ENCODE measurements around the gene TRIM5.
"Not testable (repeated sequence)": the region's sequence is repeated elsewhere in the genome, so short reads cannot be mapped to it uniquely, and the experiment has no call there.

Gene TRIM5

DNA sequence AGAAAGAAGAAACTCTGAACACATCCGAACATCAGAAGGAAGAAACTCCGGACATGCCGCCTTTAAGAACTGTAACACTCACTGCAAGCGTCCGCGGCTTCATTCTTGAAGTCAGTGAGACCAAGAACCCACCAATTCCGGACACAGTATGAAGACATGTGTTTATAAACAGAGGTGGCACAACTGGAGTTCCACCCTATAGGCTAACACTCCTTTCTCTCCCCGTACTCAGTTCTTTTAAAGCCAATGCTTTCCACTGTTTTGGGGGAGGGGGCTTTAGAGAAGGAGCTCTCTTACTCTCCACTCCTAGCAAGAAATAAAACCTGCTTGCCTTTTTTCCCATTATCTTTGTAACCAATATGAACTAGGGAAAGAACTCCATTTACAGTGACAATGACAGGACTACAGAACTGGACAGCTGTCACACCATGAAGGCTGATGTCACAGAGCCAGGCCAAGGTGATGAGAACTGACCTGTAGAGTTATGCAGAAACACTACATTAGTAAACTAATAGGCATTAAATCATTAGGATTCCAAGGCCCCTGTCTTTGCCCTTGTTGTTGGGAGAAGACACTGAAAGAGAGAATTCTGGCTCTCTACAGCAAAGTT is 733 bp downstream of the TRIM5 start:
- H3K4me3 ChIP-seq (replicated peaks; ENCODE audit: low read depth, low read length): peak overlapping the region; percentile 81
- TF ChIP-seq, protein P1, sequence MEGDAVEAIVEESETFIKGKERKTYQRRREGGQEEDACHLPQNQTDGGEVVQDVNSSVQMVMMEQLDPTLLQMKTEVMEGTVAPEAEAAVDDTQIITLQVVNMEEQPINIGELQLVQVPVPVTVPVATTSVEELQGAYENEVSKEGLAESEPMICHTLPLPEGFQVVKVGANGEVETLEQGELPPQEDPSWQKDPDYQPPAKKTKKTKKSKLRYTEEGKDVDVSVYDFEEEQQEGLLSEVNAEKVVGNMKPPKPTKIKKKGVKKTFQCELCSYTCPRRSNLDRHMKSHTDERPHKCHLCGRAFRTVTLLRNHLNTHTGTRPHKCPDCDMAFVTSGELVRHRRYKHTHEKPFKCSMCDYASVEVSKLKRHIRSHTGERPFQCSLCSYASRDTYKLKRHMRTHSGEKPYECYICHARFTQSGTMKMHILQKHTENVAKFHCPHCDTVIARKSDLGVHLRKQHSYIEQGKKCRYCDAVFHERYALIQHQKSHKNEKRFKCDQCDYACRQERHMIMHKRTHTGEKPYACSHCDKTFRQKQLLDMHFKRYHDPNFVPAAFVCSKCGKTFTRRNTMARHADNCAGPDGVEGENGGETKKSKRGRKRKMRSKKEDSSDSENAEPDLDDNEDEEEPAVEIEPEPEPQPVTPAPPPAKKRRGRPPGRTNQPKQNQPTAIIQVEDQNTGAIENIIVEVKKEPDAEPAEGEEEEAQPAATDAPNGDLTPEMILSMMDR (IDR thresholded peaks at IDR 0.05; ENCODE audit: insufficient read depth, low read length, poor library complexity, severe bottlenecking): no peak
- H3K36me3 ChIP-seq (ENCODE audit: control insufficient read depth, insufficient read depth, low read length): peaks cover 2% of the 10 kb centered on the region
- DNase-seq (ENCODE audit: extremely low read depth, insufficient read length): no peak
- H3K27me3 ChIP-seq (replicated peaks; ENCODE audit: control insufficient read depth, insufficient read depth, low read length): no peaks in the 10 kb centered on the region

DNA sequence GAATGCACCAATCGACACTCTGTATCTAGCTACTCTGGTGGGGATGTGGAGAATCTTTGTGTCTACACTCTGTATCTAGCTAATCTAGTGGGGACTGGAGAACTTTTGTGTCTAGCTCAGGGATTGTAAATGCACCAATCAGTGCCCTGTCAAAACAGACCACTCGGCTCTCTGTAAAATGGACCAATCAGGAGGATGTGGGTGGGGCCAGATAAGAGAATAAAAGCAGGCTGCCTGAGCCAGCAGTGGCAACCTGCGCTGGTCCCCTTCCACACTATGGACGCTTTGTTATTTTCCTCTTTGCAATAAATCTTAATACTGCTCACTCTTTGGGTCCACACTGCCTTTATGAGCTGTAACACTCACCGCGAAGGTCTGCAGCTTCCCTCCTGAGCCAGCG is 1.3 kb downstream of the TRIM5 start:
- peak overlapping the region; percentile 81 for H3K4me3 ChIP-seq (replicated peaks; ENCODE audit: low read depth, low read length)
- DNase-seq (ENCODE audit: extremely low read depth, insufficient read length); H3K36me3 ChIP-seq (ENCODE audit: control insufficient read depth, insufficient read depth, low read length); H3K27me3 ChIP-seq (replicated peaks; ENCODE audit: control insufficient read depth, insufficient read depth, low read length): not testable (repeated sequence)

DNA sequence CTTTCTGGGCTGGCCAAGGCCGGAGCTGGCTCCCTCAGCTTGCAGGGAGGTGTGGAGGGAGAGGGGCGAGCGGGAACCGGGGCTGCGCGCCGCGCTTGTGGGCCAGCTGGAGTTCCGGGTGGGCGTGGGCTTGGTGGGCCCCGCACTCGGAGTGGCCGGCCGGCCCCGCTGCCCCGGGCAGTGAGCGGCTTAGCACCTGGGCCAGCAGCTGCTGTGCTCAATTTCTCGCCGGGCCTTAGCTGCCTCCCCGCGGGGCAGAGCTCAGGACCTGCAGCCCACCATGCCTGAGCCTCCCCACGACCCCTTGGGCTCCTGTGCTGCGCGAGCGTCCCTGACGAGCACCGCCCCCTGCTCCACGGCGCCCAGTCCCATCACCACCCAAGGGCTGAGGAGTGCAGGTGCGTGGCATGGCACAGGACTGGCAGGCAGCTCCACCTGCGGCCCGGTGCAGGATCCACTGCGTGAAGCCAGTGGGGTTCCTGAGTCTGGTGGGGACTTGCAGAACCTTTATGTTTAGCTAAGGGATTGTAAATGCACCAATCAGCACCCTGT is 1.9 kb downstream of the TRIM5 start:
- H3K4me3 ChIP-seq (replicated peaks; ENCODE audit: low read depth, low read length); DNase-seq (ENCODE audit: extremely low read depth, insufficient read length); H3K27me3 ChIP-seq (replicated peaks; ENCODE audit: control insufficient read depth, insufficient read depth, low read length): not testable (repeated sequence)

DNA sequence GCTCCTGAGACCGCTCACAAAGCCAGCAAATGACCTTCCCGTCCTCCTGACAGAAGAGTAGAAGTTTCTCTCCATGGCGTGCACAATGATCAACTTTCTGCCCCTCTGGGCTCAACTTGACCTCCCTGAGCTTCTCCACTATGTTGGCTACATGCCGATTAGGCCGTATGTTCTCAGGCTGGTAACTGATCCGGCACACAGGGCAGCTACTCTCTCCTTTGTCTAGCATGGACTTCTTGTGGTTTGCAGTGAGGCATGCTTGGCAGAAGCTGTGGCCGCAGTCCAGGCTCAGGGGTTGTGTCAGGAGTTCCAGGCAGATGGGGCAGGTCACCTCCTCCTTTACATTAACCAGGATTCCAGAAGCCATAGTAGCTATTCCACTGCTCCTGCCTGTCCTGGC is 5.1 kb downstream of the TRIM5 start:
- TF ChIP-seq, protein P1 (IDR thresholded peaks at IDR 0.05; ENCODE audit: insufficient read depth, low read length, poor library complexity, severe bottlenecking): no peak
- Histone ChIP-seq H3K4me3 (replicated peaks; ENCODE audit: low read depth, low read length) (no peak overlapping the region), H3K27me3 (replicated peaks; ENCODE audit: control insufficient read depth, insufficient read depth, low read length) (no peaks in the 10 kb centered on the region), H3K36me3 (ENCODE audit: control insufficient read depth, insufficient read depth, low read length) (peaks cover 13% of the 10 kb centered on the region)
- no peak for DNase-seq (ENCODE audit: extremely low read depth, insufficient read length)

More for the DNA sequence above, 1.9 kb downstream of the TRIM5 start:
- peaks cover 12% of the 10 kb centered on the region for H3K36me3 ChIP-seq (ENCODE audit: control insufficient read depth, insufficient read depth, low read length)

DNA sequence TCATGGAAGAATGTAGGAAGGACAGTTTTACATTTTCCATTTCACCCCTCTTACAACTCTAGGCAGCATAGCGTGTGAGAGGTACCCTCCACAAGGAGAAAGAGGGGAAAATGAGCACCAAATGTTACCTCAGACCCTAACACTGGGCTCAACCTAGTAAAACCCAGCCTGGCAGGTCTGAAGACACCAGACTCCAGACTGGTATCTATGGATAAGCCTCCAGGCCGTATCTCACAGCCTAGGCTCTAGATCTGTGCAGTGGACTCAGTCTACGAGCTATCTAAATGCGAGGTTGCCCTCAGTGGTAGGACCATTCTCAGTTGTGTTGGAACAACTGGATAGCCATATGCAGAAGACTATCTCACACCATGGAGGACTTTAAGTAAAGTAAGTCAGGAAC is 10.5 kb downstream of the TRIM5 start:
- Histone ChIP-seq H3K4me3 (replicated peaks; ENCODE audit: low read depth, low read length) (no peak overlapping the region), H3K36me3 (ENCODE audit: control insufficient read depth, insufficient read depth, low read length) (peaks cover 14% of the 10 kb centered on the region), H3K27me3 (replicated peaks; ENCODE audit: control insufficient read depth, insufficient read depth, low read length) (no peaks in the 10 kb centered on the region)
- TF ChIP-seq, protein P1 (IDR thresholded peaks at IDR 0.05; ENCODE audit: insufficient read depth, low read length, poor library complexity, severe bottlenecking): no peak
- no peak for DNase-seq (ENCODE audit: extremely low read depth, insufficient read length)

DNA sequence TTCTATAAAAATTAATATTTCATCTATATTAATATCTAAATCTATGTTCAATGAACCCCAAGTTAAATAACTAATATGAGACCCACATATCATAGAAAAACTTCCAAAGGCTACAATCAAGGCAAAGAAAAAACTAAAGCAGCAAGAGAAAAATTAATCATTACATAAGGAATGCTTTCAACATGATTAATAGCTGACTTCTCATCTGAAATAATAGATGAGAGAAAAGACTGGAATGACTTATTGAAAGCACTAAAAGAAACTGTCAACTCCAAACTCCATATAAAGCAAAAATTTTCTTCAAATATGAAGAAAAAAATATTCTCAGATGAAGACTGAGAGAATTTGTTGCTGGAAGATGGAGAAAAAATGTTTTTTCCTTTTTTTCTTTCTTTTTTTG is 13.0 kb downstream of the TRIM5 start:
- Histone ChIP-seq H3K27me3 (replicated peaks; ENCODE audit: control insufficient read depth, insufficient read depth, low read length) (no peaks in the 10 kb centered on the region), H3K36me3 (ENCODE audit: control insufficient read depth, insufficient read depth, low read length) (peaks cover 4% of the 10 kb centered on the region), H3K4me3 (replicated peaks; ENCODE audit: low read depth, low read length) (no peak overlapping the region)
- TF ChIP-seq, protein P1 (IDR thresholded peaks at IDR 0.05; ENCODE audit: insufficient read depth, low read length, poor library complexity, severe bottlenecking): no peak
- DNase-seq (ENCODE audit: extremely low read depth, insufficient read length): no peak

DNA sequence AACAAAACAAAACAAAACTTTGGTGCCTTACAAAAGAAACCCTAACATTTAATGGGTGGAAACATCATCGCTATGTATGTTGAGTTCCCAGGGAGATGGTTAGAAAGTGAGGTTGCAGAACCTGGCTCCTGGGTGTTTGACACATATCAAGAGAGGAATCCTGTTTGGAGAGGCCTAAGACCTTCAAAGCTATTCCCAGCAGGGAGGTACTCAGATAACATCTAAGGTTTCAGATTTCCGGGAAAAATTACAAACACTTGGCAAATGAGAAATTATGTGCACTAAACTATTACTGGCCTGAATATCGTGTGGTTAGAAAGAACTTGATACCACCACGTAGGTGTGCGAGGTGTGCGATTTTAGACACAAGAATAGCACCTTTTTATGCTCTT is 18.5 kb downstream of the TRIM5 start:
- no peaks in the 10 kb centered on the region for H3K27me3 ChIP-seq (replicated peaks; ENCODE audit: control insufficient read depth, insufficient read depth, low read length)
- DNase-seq (ENCODE audit: extremely low read depth, insufficient read length): no peak
- TF ChIP-seq, protein P1 (IDR thresholded peaks at IDR 0.05; ENCODE audit: insufficient read depth, low read length, poor library complexity, severe bottlenecking): no peak
- peaks cover 1% of the 10 kb centered on the region for H3K36me3 ChIP-seq (ENCODE audit: control insufficient read depth, insufficient read depth, low read length)
- H3K4me3 ChIP-seq (replicated peaks; ENCODE audit: low read depth, low read length): no peak overlapping the region

Measured in GM06990 (cell line).